CD14-positive monocyte (primary cell): ENCODE data around the gene CACNA1C. TPM values are rescaled to one million over a fixed set of nuclear protein-coding genes. Genes with fewer than 3 reads are reported as not detected.

Experiments used
- DNase-seq, 3 donors: peaks; one replicate each; pipeline ENCODE4 v3.0.0-alpha.2; 2011 to 2022
- H2AFZ ChIP-seq: 2 replicates; pipeline ENCODE4 v1.6.0; 2012; ENCODE audit warnings: mild to moderate bottlenecking, low read depth, low read length, inconsistent platforms; ENCODE audit not compliant: insufficient read depth, poor library complexity, severe bottlenecking
- H3K27ac ChIP-seq, 2 donors: 1 replicate in 1 of 2; 2 replicates in 1 of 2; pipeline ENCODE4 v1.5.1; 2012 to 2013; ENCODE audit warnings: low read length in 2 of 2, control low read depth in 1 of 2, inconsistent platforms in 1 of 2, low read depth in 1 of 2, mild to moderate bottlenecking in 1 of 2
- H3K27me3 ChIP-seq, 2 donors: one replicate each; pipeline versions ENCODE4 v1.6.0 to v1.6.1; 2011 to 2013; ENCODE audit warnings: low read length in 2 of 2; ENCODE audit not compliant: control insufficient read depth in 2 of 2, insufficient read depth in 2 of 2
- H3K36me3 ChIP-seq, 2 donors: replicated peaks in 1 of 2; 1 replicate in 1 of 2; 2 replicates in 1 of 2; pipeline versions ENCODE4 v1.5.1 to v1.6.1; 2012 to 2013; ENCODE audit warnings: low read length in 2 of 2, control low read depth in 1 of 2, inconsistent platforms in 1 of 2, mild to moderate bottlenecking in 1 of 2; ENCODE audit not compliant: insufficient read depth in 2 of 2, control insufficient read depth in 1 of 2
- H3K4me1 ChIP-seq, 2 donors: 1 replicate in 1 of 2; 2 replicates in 1 of 2; pipeline versions ENCODE4 v1.5.1 to v1.6.1; 2012 to 2013; ENCODE audit warnings: low read length in 2 of 2, control low read depth in 1 of 2, inconsistent platforms in 1 of 2, mild to moderate bottlenecking in 1 of 2, moderate library complexity in 1 of 2; ENCODE audit not compliant: insufficient read depth in 2 of 2, control insufficient read depth in 1 of 2
- H3K4me2 ChIP-seq: replicated peaks from 2 replicates; pipeline ENCODE3; 2012; ENCODE audit warnings: low read length, moderate library complexity, mild to moderate bottlenecking; ENCODE audit not compliant: poor library complexity, severe bottlenecking; ENCODE audit errors: extremely low read depth
- H3K4me3 ChIP-seq, 3 experiments: fragments of 200-600 bp in 1 of 3; sonication (generic) in 1 of 3; replicated peaks in 1 of 3; 1 replicate in 2 of 3; 2 replicates in 1 of 3; pipeline ENCODE4 v1.5.1; 2011 to 2013; ENCODE audit warnings: low read length in 3 of 3, mild to moderate bottlenecking in 3 of 3, control low read depth in 2 of 3, low read depth in 2 of 3, inconsistent platforms in 1 of 3, moderate library complexity in 1 of 3
- H3K79me2 ChIP-seq: 2 replicates; pipeline ENCODE4 v1.6.0; 2012; ENCODE audit warnings: mild to moderate bottlenecking, control low read depth, inconsistent platforms, low read length, moderate library complexity; ENCODE audit not compliant: insufficient read depth
- H3K9ac ChIP-seq: 2 replicates; pipeline ENCODE4 v1.6.0; 2017; ENCODE audit warnings: low read length, mild to moderate bottlenecking; ENCODE audit not compliant: insufficient read depth, poor library complexity, severe bottlenecking
- H3K9me3 ChIP-seq, 2 donors: replicated peaks in 1 of 2; 1 replicate in 1 of 2; 2 replicates in 1 of 2; pipeline versions ENCODE4 v1.5.1 to v1.6.1; 2012 to 2013; ENCODE audit warnings: low read length in 2 of 2, control low read depth in 1 of 2; ENCODE audit not compliant: control insufficient read depth in 1 of 2, insufficient read depth in 1 of 2
- H4K20me1 ChIP-seq: 2 replicates; pipeline ENCODE4 v1.6.0; 2012; ENCODE audit warnings: mild to moderate bottlenecking, low read length, control low read depth, moderate library complexity; ENCODE audit not compliant: insufficient read depth
- H3K27ac Mint-ChIP-seq, 7 donors: one replicate each; pipeline ENCODE4 v1.8.0; 2020; ENCODE audit warnings: mild to moderate bottlenecking in 7 of 7, mixed read lengths in 7 of 7, moderate library complexity in 6 of 7, inconsistent platforms in 2 of 7
- H3K27me3 Mint-ChIP-seq, 3 donors: one replicate each; pipeline ENCODE4 v1.8.0; 2021 to 2022; ENCODE audit warnings: low read depth in 3 of 3, mild to moderate bottlenecking in 3 of 3, mixed read lengths in 3 of 3, moderate library complexity in 3 of 3, inconsistent platforms in 1 of 3
- H3K36me3 Mint-ChIP-seq, 2 donors: one replicate each; pipeline ENCODE4 v1.8.0; 2020; ENCODE audit warnings: mixed read lengths in 2 of 2, inconsistent platforms in 1 of 2, mild to moderate bottlenecking in 1 of 2
- H3K4me1 Mint-ChIP-seq: one replicate; pipeline ENCODE4 v1.8.0; 2020; ENCODE audit warnings: mild to moderate bottlenecking, mixed read lengths
- H3K4me3 Mint-ChIP-seq, 2 donors: one replicate each; pipeline ENCODE4 v1.8.0; 2020; ENCODE audit warnings: mild to moderate bottlenecking in 2 of 2, mixed read lengths in 2 of 2, moderate library complexity in 1 of 2
- H3K9me3 Mint-ChIP-seq, 7 donors: one replicate each; pipeline ENCODE4 v1.8.0; 2020 to 2022; ENCODE audit warnings: mixed read lengths in 7 of 7, mild to moderate bottlenecking in 6 of 7, moderate library complexity in 6 of 7, inconsistent platforms in 2 of 7
- WGBS: methylation state at CpG from one replicate; pipeline ENCODE4 v1.1.5; 2013; ENCODE audit warnings: missing lambda C conversion rate; ENCODE audit not compliant: insufficient coverage; 5-methylcytosine and 5-hydroxymethylcytosine counted together
- intact Hi-C, 2 donors: fragments of 100-400 bp; cut with micrococcal nuclease; formaldehyde crosslinking; loops; one replicate each; pipeline versions ENCODE4 v1.15.0 to v1.15.1; 2023
- polyA plus RNA-seq, 3 donors: library from polyadenylated mRNA; depleted of rRNA in 1 of 3; unstranded in 2 of 3; stranded (reverse) in 1 of 3; fragments of 300-500 nt in 2 of 3; fragments of >200 nt in 1 of 3; fragmentation: Illumina TruSeq in 2 of 3; gene quantifications; 1 replicate in 2 of 3; 2 replicates in 1 of 3; pipeline ENCODE4 v1.2.3, GENCODE V29; 2012 to 2021
- TF ChIP-seq, protein P1 (sequence below): fragments of 200-600 bp; IDR thresholded peaks from one replicate; pipeline ENCODE4 v1.8.0; 2022; ENCODE audit warnings: antibody characterized with exemption, mild to moderate bottlenecking

CACNA1C gene
- polyA plus RNA-seq, 3 donors = not detected

DNA sequence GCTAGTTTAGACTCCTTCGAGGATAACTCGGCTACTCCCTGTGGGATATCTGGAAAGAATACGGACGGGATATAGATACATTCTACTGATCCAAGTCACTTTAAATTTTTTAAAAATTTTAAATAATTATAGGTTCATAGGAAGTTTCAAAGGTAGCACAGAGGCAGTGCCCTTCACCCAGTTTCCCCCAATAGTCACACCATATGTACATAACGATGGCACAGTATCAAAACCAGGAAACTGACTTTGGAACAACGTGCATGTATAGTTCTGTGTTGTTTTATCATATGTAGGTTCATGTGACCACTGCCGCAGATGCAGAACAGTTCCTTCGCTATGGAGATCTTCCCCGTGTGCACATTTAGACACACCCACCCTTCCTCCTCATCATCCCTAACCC, 352.3 kb downstream of the CACNA1C start:
- TF ChIP-seq, protein P1, sequence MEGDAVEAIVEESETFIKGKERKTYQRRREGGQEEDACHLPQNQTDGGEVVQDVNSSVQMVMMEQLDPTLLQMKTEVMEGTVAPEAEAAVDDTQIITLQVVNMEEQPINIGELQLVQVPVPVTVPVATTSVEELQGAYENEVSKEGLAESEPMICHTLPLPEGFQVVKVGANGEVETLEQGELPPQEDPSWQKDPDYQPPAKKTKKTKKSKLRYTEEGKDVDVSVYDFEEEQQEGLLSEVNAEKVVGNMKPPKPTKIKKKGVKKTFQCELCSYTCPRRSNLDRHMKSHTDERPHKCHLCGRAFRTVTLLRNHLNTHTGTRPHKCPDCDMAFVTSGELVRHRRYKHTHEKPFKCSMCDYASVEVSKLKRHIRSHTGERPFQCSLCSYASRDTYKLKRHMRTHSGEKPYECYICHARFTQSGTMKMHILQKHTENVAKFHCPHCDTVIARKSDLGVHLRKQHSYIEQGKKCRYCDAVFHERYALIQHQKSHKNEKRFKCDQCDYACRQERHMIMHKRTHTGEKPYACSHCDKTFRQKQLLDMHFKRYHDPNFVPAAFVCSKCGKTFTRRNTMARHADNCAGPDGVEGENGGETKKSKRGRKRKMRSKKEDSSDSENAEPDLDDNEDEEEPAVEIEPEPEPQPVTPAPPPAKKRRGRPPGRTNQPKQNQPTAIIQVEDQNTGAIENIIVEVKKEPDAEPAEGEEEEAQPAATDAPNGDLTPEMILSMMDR = no peak
- DNase-seq = no peak
- no peak overlapping the region for H3K4me2 ChIP-seq
- no peak overlapping the region for H3K9ac ChIP-seq
- H3K27ac ChIP-seq = no peak overlapping the region
- H3K4me3 ChIP-seq = no peak overlapping the region
- Mint-ChIP-seq H3K4me1 (peaks cover 7% of the 10 kb centered on the region), H3K27me3 (peaks cover 2 to 6% (median 5%) of the 10 kb centered on the region in 3 donors), H3K27ac (no peak overlapping the region), H3K36me3 (no peaks in the 10 kb centered on the region), H3K4me3 (no peak overlapping the region), H3K9me3 (no peaks in the 10 kb centered on the region)
- no peaks in the 10 kb centered on the region for H3K79me2 ChIP-seq
- H3K4me1 ChIP-seq = no peaks in the 10 kb centered on the region
- no peaks in the 10 kb centered on the region for H3K9me3 ChIP-seq
- H4K20me1 ChIP-seq = no peaks in the 10 kb centered on the region
- no peaks in the 10 kb centered on the region for H3K27me3 ChIP-seq
- intact Hi-C loops = loop anchor here in 1 of 2 donors (10.0 kb wide), 1 partner anchor 170 kb away; no protein-coding TSS in a partner anchor
- WGBS = no CpG with 5 or more reads among the region's 9 CpGs
- no peaks in the 10 kb centered on the region for H3K36me3 ChIP-seq
- H2AFZ ChIP-seq = no peak overlapping the region

DNA sequence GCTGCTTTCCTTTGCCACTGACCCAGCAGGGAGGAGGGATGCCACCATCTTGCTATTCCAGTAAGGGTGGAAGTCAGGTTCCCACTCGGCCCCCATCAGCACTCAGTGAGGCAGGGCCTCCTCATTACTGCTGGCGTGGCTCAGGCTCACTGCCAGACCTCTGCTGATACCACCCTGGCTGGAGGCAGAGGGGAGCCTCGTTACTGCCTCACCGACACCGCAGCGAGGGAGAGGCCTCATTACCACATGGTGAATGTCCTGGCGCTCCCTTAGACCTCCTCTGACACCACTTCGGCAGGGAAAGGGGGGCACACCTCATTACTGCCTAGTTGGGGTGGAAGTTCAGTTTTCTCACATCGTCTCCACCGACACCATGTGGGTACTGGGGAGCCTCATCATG, 354.1 kb downstream of the CACNA1C start:
- Histone ChIP-seq H3K4me2 (no peak overlapping the region), H3K9ac (no peak overlapping the region), H3K9me3 (no peaks in the 10 kb centered on the region), H3K79me2 (no peaks in the 10 kb centered on the region), H4K20me1 (no peaks in the 10 kb centered on the region), H2AFZ (no peak overlapping the region), H3K4me3 (no peak overlapping the region), H3K36me3 (no peaks in the 10 kb centered on the region), H3K4me1 (no peaks in the 10 kb centered on the region), H3K27me3 (no peaks in the 10 kb centered on the region), H3K27ac (no peak overlapping the region)
- intact Hi-C loops = loop anchor here in 1 of 2 donors (10.0 kb wide), 1 partner anchor 168 kb away; no protein-coding TSS in a partner anchor
- 100% methylated on average over 2 of the region's 10 CpGs for WGBS
- no peak overlapping the region for H3K27ac Mint-ChIP-seq
- H3K4me3 Mint-ChIP-seq = no peak overlapping the region
- no peaks in the 10 kb centered on the region for H3K36me3 Mint-ChIP-seq
- peaks cover 2 to 5% (median 4%) of the 10 kb centered on the region in 3 donors for H3K27me3 Mint-ChIP-seq
- no peaks in the 10 kb centered on the region for H3K9me3 Mint-ChIP-seq
- TF ChIP-seq, protein P1 = no peak
- H3K4me1 Mint-ChIP-seq = peaks cover 7% of the 10 kb centered on the region
- no peak for DNase-seq
